Psoas muscle (tissue), 8 donors: ENCODE data around the gene SMTNL2. TPM values are rescaled to one million over a fixed set of nuclear protein-coding genes. Genes with fewer than 3 reads are reported as not detected.

ENCODE experiments used
- ATAC-seq, 4 donors: fragments of 200-7000 bp; cut with Tn5 transposase; one replicate each; pipeline ENCODE4 v1.9.1; 2020; ENCODE audit warnings: moderate library complexity in 3 of 4, mild to moderate bottlenecking in 2 of 4
- DNase-seq, 2 donors: peaks; one replicate each; pipeline ENCODE4 v3.0.0-alpha.2; 2020
- H3K27ac ChIP-seq: fragments of 200-600 bp; one replicate; pipeline ENCODE4 v1.8.0; 2022
- H3K27me3 ChIP-seq, 3 donors: fragments of 200-600 bp in 1 of 3; one replicate each; pipeline versions ENCODE4 v1.6.1 to v1.8.0; 2013 to 2022; ENCODE audit warnings: low read length in 2 of 3, mild to moderate bottlenecking in 2 of 3, moderate library complexity in 1 of 3; ENCODE audit not compliant: insufficient read depth in 3 of 3
- H3K36me3 ChIP-seq, 2 donors: fragments of 200-600 bp in 1 of 2; one replicate each; pipeline versions ENCODE4 v1.6.1 to v1.8.0; 2013 to 2022; ENCODE audit warnings: low read depth in 1 of 2, mild to moderate bottlenecking in 1 of 2, moderate library complexity in 1 of 2; ENCODE audit not compliant: insufficient read depth in 1 of 2
- H3K4me1 ChIP-seq: fragments of 200-600 bp; one replicate; pipeline ENCODE4 v1.8.0; 2022
- H3K4me3 ChIP-seq: fragments of 200-600 bp; one replicate; pipeline ENCODE4 v1.8.0; 2022; ENCODE audit warnings: mild to moderate bottlenecking
- H3K9me3 ChIP-seq: fragments of 200-600 bp; one replicate; pipeline ENCODE4 v1.8.0; 2022
- CTCF ChIP-seq: fragments of 200-600 bp; IDR thresholded peaks from one replicate; pipeline ENCODE4 v1.8.0; 2022; ENCODE audit warnings: antibody characterized with exemption
- WGBS, 3 donors: extraction: QIAGEN DNeasy Blood & Tissue Kit; methylation state at CpG; one replicate each; pipeline versions ENCODE4 v1.1.6 to v1.1.7; 2013; 5-methylcytosine and 5-hydroxymethylcytosine counted together
- intact Hi-C, 2 donors: fragments of 100-400 bp; cut with DNase I; formaldehyde crosslinking; loops; one replicate each; pipeline versions ENCODE4 v1.11.0 to v1.14.2; 2022
- polyA plus RNA-seq, 3 donors: library from polyadenylated mRNA; stranded (reverse); fragments of 200-250 nt; gene quantifications; one replicate each; pipeline ENCODE4 v1.2.3, GENCODE V29; 2013
- total RNA-seq, 4 donors: library from RNA; stranded (reverse); fragmentation: NEBNext Ultra II Directional in 2 of 4; extraction: Animal tissue kit (Norgen Biotek cat#: 25700) in 2 of 4; gene quantifications; one replicate each; pipeline versions ENCODE4 v1.2.1 to v1.2.4, GENCODE V29; 2021 to 2023
- donor health status: healthy with polysubstance abuse.
- donor health status: DM: no; HTN: no; CAD: no; lungs with moderate emphysema.
- donor health status: Bipolar disorder and iron deficiency.
- donor health status: healthy.
- donor health status: DM: yes; HTN: yes; CAD: no.
- donor health status: DM: no; HTN: no; CAD: no.
- donor health status: DM: no; HTN: no; CAD: no.
- donor health status: DM: yes; HTN: yes; CAD: no.

SMTNL2 gene
- total and polyA plus RNA-seq, 7 donors, result 20.7 to 524 (median 318) TPM

DNA sequence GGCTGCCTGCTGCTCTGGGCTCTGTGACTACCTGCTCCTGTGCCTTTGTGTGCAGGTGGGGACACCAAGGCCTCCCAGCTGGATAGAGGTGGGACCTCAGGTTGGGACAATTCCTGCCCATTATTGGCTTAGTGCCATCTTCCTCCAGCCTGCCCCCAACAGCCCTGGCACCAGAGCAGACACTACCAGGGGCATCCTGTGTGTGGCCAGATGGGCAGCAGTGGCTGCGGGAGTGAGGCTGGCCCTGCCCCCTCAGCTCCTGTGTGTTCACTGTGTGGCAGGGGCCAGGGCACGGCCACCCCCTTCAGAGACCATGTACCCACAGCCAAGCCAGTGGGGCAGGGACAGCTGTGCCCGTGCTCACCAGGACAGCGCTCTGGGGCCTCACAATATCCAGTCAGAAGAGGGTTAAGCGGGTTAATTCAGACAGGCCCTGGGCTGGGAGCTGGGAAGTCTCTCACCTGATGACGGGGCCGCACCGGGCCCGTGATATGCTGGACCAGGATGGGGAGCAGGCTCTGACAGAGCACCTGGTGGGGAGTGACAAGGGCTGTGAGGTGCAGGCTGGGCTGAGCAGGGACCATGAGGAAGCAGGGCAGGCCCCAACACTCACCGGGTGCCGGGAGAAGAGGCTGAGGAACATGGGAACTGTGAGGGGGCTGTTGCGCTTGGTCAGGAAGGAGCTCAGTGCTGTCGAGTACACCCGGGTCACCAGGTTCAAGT, 42.2 kb upstream of the SMTNL2 start:
- Histone ChIP-seq H3K4me1 (peaks cover 8% of the 10 kb centered on the region), H3K4me3 (no peak overlapping the region), H3K36me3 (peaks cover 3 to 87% of the 10 kb centered on the region in 2 donors), H3K27me3 (no peaks in the 10 kb centered on the region), H3K27ac (no peak overlapping the region), H3K9me3 (no peaks in the 10 kb centered on the region)
- peak in 1 of 2 donors; percentile 7 for DNase-seq
- intact Hi-C loops, result loop anchor here (5.0 kb wide), 1 partner anchor 120 kb away; no protein-coding TSS in a partner anchor
- no peak for ATAC-seq
- no peak for TF ChIP-seq CTCF
- 87 to 90% (median 89%) methylated on average over 14 of the region's 14 CpGs for WGBS, 3 donors

DNA sequence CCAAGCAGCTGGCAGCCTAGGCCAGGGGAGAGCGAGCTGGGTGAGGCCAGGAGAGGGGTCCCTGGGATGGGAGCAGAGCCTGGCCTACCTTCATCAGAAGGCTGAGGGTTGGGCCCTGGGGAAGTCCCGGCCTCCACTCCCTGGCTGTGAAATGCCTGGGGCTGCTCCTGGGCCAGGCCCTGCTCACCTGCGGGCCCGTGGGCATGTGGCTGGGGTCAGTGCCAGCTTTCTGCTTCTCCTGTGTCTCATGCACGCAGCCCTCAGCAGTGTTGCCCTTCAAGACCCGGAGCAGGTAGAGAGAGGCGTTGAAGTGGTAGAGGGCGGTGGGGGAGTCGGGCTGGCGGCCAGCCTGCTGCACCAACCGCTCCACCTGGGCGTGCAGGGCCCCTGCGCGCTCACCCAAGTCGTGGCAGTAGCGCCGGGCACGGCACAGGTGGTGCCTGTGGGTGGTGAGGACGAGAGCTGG, 41.6 kb upstream of the SMTNL2 start:
- Histone ChIP-seq H3K4me1 (peaks cover 8% of the 10 kb centered on the region), H3K27ac (no peak overlapping the region), H3K27me3 (no peaks in the 10 kb centered on the region), H3K9me3 (no peaks in the 10 kb centered on the region), H3K36me3 (peaks cover 3 to 87% of the 10 kb centered on the region in 2 donors), H3K4me3 (no peak overlapping the region)
- 85 to 91% (median 86%) methylated on average over 19 of the region's 19 CpGs for WGBS, 3 donors
- TF ChIP-seq CTCF, result no peak
- ATAC-seq (no peak), DNase-seq (no peak)
- intact Hi-C loops, result loop anchor here (5.0 kb wide), 1 partner anchor 120 kb away; no protein-coding TSS in a partner anchor

DNA sequence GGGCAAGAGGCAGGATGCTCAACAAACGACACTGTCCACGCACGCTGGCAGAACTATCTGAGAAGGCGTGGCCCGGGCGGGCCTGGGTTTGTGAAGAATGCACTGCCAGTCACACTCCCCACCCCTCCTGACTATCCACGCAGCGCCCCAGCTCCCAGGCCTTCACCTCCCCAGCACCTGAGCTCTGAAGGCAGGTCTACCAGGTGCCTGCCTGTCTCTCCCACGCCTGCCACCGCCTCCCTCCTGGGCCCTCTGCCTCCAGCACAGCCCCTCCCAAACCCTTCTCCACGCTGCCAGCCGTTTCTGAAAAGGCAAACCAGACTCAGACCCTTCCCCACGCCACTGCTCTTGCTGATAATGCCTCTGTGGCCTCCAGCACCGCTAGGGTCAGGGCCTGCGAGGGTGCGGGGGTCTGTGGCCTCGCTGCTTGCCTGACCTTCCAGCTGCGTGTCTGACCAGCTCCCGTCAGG, 40.7 kb upstream of the SMTNL2 start:
- Histone ChIP-seq H3K36me3 (peaks cover 4 to 91% of the 10 kb centered on the region in 2 donors), H3K4me3 (no peak overlapping the region), H3K9me3 (no peaks in the 10 kb centered on the region), H3K4me1 (peaks cover 4% of the 10 kb centered on the region), H3K27me3 (no peaks in the 10 kb centered on the region), H3K27ac (no peak overlapping the region)
- no peak for TF ChIP-seq CTCF
- DNase-seq, result peak; percentile 14 to 55
- WGBS, 3 donors, result 75 to 85% (median 79%) methylated on average over 19 of the region's 19 CpGs
- ATAC-seq, result no peak
- intact Hi-C loops, result loop anchor here (5.0 kb wide), 1 partner anchor 121 kb away; no protein-coding TSS in a partner anchor

DNA sequence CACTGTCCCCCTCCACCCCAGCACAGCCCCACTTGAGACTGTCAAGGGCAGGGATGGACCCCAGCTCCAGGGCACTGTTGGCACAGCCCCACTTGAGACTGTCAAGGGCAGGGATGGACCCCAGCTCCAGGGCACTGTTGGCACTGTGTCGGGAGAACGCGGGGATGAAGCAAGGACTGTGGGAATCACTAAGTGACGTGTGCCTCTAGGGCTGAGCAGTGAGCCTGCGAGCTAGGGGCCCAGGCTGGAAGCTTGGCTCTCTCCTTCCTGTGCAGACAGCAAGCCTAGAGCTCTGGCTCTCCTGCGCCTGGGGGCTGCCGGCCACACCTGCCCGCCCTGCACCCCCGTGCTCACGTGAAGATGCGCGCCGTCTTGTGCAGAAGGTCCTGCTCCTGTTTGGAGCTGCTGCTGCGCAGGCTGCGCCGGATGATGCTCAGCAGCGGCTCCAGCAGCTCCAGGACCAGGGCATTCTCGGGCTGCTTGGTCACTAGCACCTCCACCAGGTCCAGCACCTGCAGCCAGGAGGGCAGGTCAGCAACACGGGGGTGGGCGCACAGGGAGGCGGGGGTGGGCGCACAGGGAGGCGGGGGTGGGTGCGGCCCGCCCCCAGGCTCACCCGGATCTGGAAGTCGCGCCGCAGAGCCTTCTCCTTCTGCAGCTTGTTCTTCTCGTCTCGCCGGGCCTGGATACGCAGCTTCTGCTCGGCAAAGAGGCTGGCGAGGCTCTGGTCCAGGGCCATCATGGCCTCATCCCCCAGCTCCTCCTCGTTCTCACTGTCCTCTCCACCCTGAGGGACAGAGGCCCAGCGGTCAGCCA, 40.0 kb upstream of the SMTNL2 start:
- Histone ChIP-seq H3K36me3 (peaks cover 10 to 91% of the 10 kb centered on the region in 2 donors), H3K27me3 (no peaks in the 10 kb centered on the region), H3K4me3 (no peak overlapping the region), H3K27ac (peak overlapping the region; percentile 49), H3K9me3 (no peaks in the 10 kb centered on the region), H3K4me1 (peaks cover 4% of the 10 kb centered on the region)
- DNase-seq, result no peak
- 77 to 90% (median 85%) methylated on average over 24 to 37 of the region's 37 CpGs for WGBS, 3 donors
- TF ChIP-seq CTCF, result no peak
- intact Hi-C loops, result loop anchor here (5.0 kb wide), 1 partner anchor 122 kb away; no protein-coding TSS in a partner anchor
- ATAC-seq, result no peak
